Measurements from ENCODE around the gene COL6A1. TPM values are rescaled to one million over a fixed set of nuclear protein-coding genes. Genes with fewer than 3 reads are reported as not detected.

The COL6A1 gene
- total and polyA plus RNA-seq, 2 experiments from 2014 or later = 296 to 592 TPM

- Histone ChIP-seq H3K4me2 (no peak overlapping the region), H3K36me3 (replicated peaks; ENCODE audit: insufficient read depth, low read depth) (no peaks in the 10 kb centered on the region), H3K9me3 (ENCODE audit: low read depth) (no peaks in the 10 kb centered on the region), H3K27me3 (no peaks in the 10 kb centered on the region), H2AFZ (no peak overlapping the region), H3K4me1 (ENCODE audit: insufficient read depth) (no peaks in the 10 kb centered on the region), H3K4me3 (no peak overlapping the region), H4K20me1 (ENCODE audit: insufficient read depth, poor library complexity, severe bottlenecking) (no peaks in the 10 kb centered on the region), H3K27ac (no peak overlapping the region), H3K79me2 (no peaks in the 10 kb centered on the region), H3K9me2 (replicated peaks; ENCODE audit: insufficient read depth) (no peaks in the 10 kb centered on the region)
- TF ChIP-seq EZH2phosphoT487 (IDR thresholded peaks at IDR 0.05; ENCODE audit: low read depth, severe bottlenecking, unreplicated experiment) (no peak), EZH2 (IDR thresholded peaks at IDR 0.05; ENCODE audit: borderline replicate concordance) (no peak), CTCF (IDR thresholded peaks at IDR 0.05; ENCODE audit: poor library complexity) (no peak)
- WGBS (ENCODE audit: low lambda C conversion rate, missing lambda C conversion rate) = 84% methylated on average over 3 of the region's 3 CpGs
- no peak for DNase-seq (ENCODE audit: low spot score)
Observed at GRCh38 chr21:45934554-45934953, 47.0 kb upstream of the COL6A1 start.

DNA sequence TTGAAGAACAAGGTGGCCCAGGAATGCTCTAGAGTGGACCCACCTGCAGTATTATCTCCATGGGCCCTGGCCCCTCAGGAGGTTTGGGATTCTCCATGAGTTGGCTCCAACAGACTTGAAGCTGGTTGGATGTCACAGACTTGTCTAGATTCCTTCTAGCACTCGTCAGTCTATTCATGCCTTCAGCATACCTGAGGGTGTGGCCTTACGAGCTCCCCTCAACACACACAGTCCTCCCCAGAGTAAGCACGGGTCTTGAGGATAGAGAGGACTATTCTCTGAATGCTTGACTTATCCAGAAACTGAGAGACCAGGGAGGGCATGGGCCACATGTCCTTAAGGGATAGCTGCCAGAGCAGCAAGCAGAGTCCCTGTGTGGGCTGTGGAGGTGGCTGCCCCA is 45.9 kb upstream of the COL6A1 start:
- Histone ChIP-seq H3K4me1 (ENCODE audit: insufficient read depth) (no peaks in the 10 kb centered on the region), H4K20me1 (ENCODE audit: insufficient read depth, poor library complexity, severe bottlenecking) (no peaks in the 10 kb centered on the region), H3K27me3 (no peaks in the 10 kb centered on the region), H3K79me2 (no peaks in the 10 kb centered on the region), H3K36me3 (replicated peaks; ENCODE audit: insufficient read depth, low read depth) (no peaks in the 10 kb centered on the region), H3K9me3 (ENCODE audit: low read depth) (no peaks in the 10 kb centered on the region), H3K4me2 (no peak overlapping the region), H3K4me3 (no peak overlapping the region), H3K27ac (no peak overlapping the region), H3K9me2 (replicated peaks; ENCODE audit: insufficient read depth) (no peaks in the 10 kb centered on the region), H2AFZ (no peak overlapping the region)
- DNase-seq (ENCODE audit: low spot score) = no peak
- no peak for TF ChIP-seq CTCF (IDR thresholded peaks at IDR 0.05; ENCODE audit: poor library complexity)
- TF ChIP-seq EZH2 (IDR thresholded peaks at IDR 0.05; ENCODE audit: borderline replicate concordance) = no peak
- TF ChIP-seq EZH2phosphoT487 (IDR thresholded peaks at IDR 0.05; ENCODE audit: low read depth, severe bottlenecking, unreplicated experiment) = no peak
- WGBS (ENCODE audit: low lambda C conversion rate, missing lambda C conversion rate) = 95% methylated on average over 3 of the region's 3 CpGs

- Histone ChIP-seq H3K27me3 (no peaks in the 10 kb centered on the region), H4K20me1 (ENCODE audit: insufficient read depth, poor library complexity, severe bottlenecking) (no peaks in the 10 kb centered on the region), H3K9me2 (replicated peaks; ENCODE audit: insufficient read depth) (no peaks in the 10 kb centered on the region), H3K36me3 (replicated peaks; ENCODE audit: insufficient read depth, low read depth) (no peaks in the 10 kb centered on the region), H3K9me3 (ENCODE audit: low read depth) (no peaks in the 10 kb centered on the region), H3K4me3 (no peak overlapping the region), H3K4me1 (ENCODE audit: insufficient read depth) (no peaks in the 10 kb centered on the region), H2AFZ (no peak overlapping the region), H3K27ac (no peak overlapping the region), H3K4me2 (no peak overlapping the region), H3K79me2 (no peaks in the 10 kb centered on the region)
- DNase-seq (ENCODE audit: low spot score) = no peak
- 84% methylated on average over 17 of the region's 17 CpGs for WGBS (ENCODE audit: low lambda C conversion rate, missing lambda C conversion rate)
- no peak for TF ChIP-seq EZH2 (IDR thresholded peaks at IDR 0.05; ENCODE audit: borderline replicate concordance)
- TF ChIP-seq EZH2phosphoT487 (IDR thresholded peaks at IDR 0.05; ENCODE audit: low read depth, severe bottlenecking, unreplicated experiment) = no peak
- TF ChIP-seq CTCF (IDR thresholded peaks at IDR 0.05; ENCODE audit: poor library complexity) = no peak
Observed at GRCh38 chr21:45937721-45938452, 43.7 kb upstream of the COL6A1 start.

Data from hepatocyte (in vitro differentiated cells).